Activated naive CD4-positive, alpha-beta T cell treated with anti-CD3 and anti-CD28 coated beads, Interleukin-2, amount 50 U/mL, for 24 hours (primary cell): ENCODE data around the gene DERL2.

ENCODE experiments used
- H3K27ac Mint-ChIP-seq: one replicate; pipeline ENCODE4 v1.8.0; 2021; ENCODE audit warnings: mild to moderate bottlenecking, mixed read lengths
- H3K27me3 Mint-ChIP-seq: one replicate; pipeline ENCODE4 v1.8.0; 2021; ENCODE audit warnings: mixed read lengths
- H3K36me3 Mint-ChIP-seq: one replicate; pipeline ENCODE4 v1.8.0; 2021; ENCODE audit warnings: mixed read lengths
- H3K4me1 Mint-ChIP-seq: one replicate; pipeline ENCODE4 v1.8.0; 2021; ENCODE audit warnings: mixed read lengths
- H3K4me3 Mint-ChIP-seq: one replicate; pipeline ENCODE4 v1.8.0; 2021; ENCODE audit warnings: mild to moderate bottlenecking, mixed read lengths
- H3K9me3 Mint-ChIP-seq: one replicate; pipeline ENCODE4 v1.8.0; 2021; ENCODE audit warnings: mixed read lengths

Gene DERL2

GRCh38 chr17:5485270-5486205 lies at the start of gene DERL2:
Gene DERL2 (minus strand): TSS chr17:5486178. CDS start chr17:5486161, 17 bp downstream.
- H3K4me1 Mint-ChIP-seq, result peaks cover 64% of the 10 kb centered on the region
- H3K9me3 Mint-ChIP-seq, result no peaks in the 10 kb centered on the region
- H3K4me3 Mint-ChIP-seq, result peak within 1 kb of the TSS; percentile 95
- peak within 1 kb of the TSS; percentile 97 for H3K27ac Mint-ChIP-seq
- H3K27me3 Mint-ChIP-seq, result no peaks in the 10 kb centered on the region
- peaks cover 17% of the 10 kb centered on the region for H3K36me3 Mint-ChIP-seq

GRCh38 chr17:5535436-5535835 lies 49.5 kb upstream of the DERL2 start:
- Mint-ChIP-seq H3K36me3 (peaks cover 9% of the 10 kb centered on the region), H3K27me3 (no peaks in the 10 kb centered on the region), H3K4me1 (no peaks in the 10 kb centered on the region), H3K4me3 (no peak overlapping the region), H3K27ac (peak overlapping the region; percentile 41), H3K9me3 (no peaks in the 10 kb centered on the region)

DNA sequence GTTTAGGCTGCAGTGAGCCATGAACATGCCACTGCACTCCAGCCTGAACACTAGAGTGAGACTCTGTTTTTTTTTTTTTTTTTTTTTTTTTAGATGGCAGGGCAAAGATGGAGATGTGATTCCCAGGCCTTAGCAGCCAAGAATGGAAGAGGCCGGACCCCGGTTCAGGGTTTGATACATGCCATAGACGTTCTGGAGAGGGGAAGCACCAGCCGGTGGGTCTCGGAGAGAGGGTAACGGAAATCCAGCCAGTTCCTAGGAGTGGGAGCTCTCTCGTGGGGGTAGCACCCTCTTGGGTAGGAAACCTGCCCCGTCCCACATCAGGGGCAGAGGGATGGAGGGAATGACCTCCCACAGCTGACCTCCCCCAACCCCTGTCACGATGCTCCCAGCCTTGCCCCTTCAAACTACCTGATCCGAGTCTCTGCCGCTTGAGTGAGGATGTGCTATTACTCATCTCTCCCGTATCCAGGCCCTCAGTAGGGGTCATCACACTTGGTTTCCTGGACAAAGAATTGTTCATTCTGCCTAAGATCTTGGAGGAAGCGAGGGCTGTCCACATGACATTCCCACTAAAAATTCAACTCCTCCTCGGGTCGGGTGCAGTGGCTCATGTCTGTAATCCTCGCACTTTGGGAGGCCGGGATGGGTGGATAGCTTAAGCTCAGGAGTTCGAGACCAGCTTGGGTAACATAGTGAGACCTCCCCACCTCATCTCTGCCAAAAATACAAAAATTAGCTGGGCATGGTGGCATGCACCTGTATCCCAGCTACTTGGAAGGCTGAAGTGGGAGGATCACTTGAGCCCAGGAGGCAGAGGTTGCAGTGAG lies 47.7 kb upstream of the DERL2 start:
- Mint-ChIP-seq H3K9me3 (no peaks in the 10 kb centered on the region), H3K27me3 (no peaks in the 10 kb centered on the region), H3K4me3 (no peak overlapping the region), H3K4me1 (no peaks in the 10 kb centered on the region), H3K36me3 (peaks cover 14% of the 10 kb centered on the region), H3K27ac (no peak overlapping the region)

- Mint-ChIP-seq H3K27ac (peak overlapping the region; percentile 52), H3K4me1 (no peaks in the 10 kb centered on the region), H3K4me3 (no peak overlapping the region), H3K27me3 (no peaks in the 10 kb centered on the region), H3K36me3 (peaks cover 16% of the 10 kb centered on the region), H3K9me3 (no peaks in the 10 kb centered on the region)
Observed at GRCh38 chr17:5532581-5532980, 46.6 kb upstream of the DERL2 start.

GRCh38 chr17:5531085-5531418 lies 45.1 kb upstream of the DERL2 start:
- peaks cover 14% of the 10 kb centered on the region for H3K36me3 Mint-ChIP-seq
- H3K27me3 Mint-ChIP-seq, result no peaks in the 10 kb centered on the region
- H3K27ac Mint-ChIP-seq, result no peak overlapping the region
- H3K9me3 Mint-ChIP-seq, result no peaks in the 10 kb centered on the region
- H3K4me1 Mint-ChIP-seq, result peaks cover 6% of the 10 kb centered on the region
- no peak overlapping the region for H3K4me3 Mint-ChIP-seq

GRCh38 chr17:5530265-5531084 lies 44.5 kb upstream of the DERL2 start:
- H3K27me3 Mint-ChIP-seq, result no peaks in the 10 kb centered on the region
- H3K36me3 Mint-ChIP-seq, result peaks cover 14% of the 10 kb centered on the region
- no peaks in the 10 kb centered on the region for H3K9me3 Mint-ChIP-seq
- H3K4me1 Mint-ChIP-seq, result peaks cover 6% of the 10 kb centered on the region
- H3K4me3 Mint-ChIP-seq, result no peak overlapping the region
- no peak overlapping the region for H3K27ac Mint-ChIP-seq

GRCh38 chr17:5527601-5528250 lies 41.7 kb upstream of the DERL2 start:
- Mint-ChIP-seq H3K4me3 (no peak overlapping the region), H3K27ac (peak overlapping the region; percentile 82), H3K4me1 (peaks cover 6% of the 10 kb centered on the region), H3K27me3 (no peaks in the 10 kb centered on the region), H3K9me3 (no peaks in the 10 kb centered on the region), H3K36me3 (peaks cover 12% of the 10 kb centered on the region)

- Mint-ChIP-seq H3K9me3 (no peaks in the 10 kb centered on the region), H3K36me3 (peaks cover 9% of the 10 kb centered on the region), H3K4me1 (peaks cover 6% of the 10 kb centered on the region), H3K27ac (peak overlapping the region; percentile 61), H3K4me3 (no peak overlapping the region), H3K27me3 (no peaks in the 10 kb centered on the region)
Observed at GRCh38 chr17:5526821-5527598, 41.0 kb upstream of the DERL2 start.

GRCh38 chr17:5523249-5523648 lies 37.3 kb upstream of the DERL2 start:
- no peak overlapping the region for H3K27ac Mint-ChIP-seq
- H3K36me3 Mint-ChIP-seq, result peaks cover 4% of the 10 kb centered on the region
- H3K4me1 Mint-ChIP-seq, result peaks cover 6% of the 10 kb centered on the region
- no peak overlapping the region for H3K4me3 Mint-ChIP-seq
- H3K27me3 Mint-ChIP-seq, result no peaks in the 10 kb centered on the region
- no peaks in the 10 kb centered on the region for H3K9me3 Mint-ChIP-seq

GRCh38 chr17:5522476-5522875 lies 36.5 kb upstream of the DERL2 start:
- H3K27me3 Mint-ChIP-seq, result no peaks in the 10 kb centered on the region
- no peak overlapping the region for H3K27ac Mint-ChIP-seq
- H3K9me3 Mint-ChIP-seq, result no peaks in the 10 kb centered on the region
- no peak overlapping the region for H3K4me3 Mint-ChIP-seq
- peaks cover 6% of the 10 kb centered on the region for H3K4me1 Mint-ChIP-seq
- H3K36me3 Mint-ChIP-seq, result peaks cover 9% of the 10 kb centered on the region

DNA sequence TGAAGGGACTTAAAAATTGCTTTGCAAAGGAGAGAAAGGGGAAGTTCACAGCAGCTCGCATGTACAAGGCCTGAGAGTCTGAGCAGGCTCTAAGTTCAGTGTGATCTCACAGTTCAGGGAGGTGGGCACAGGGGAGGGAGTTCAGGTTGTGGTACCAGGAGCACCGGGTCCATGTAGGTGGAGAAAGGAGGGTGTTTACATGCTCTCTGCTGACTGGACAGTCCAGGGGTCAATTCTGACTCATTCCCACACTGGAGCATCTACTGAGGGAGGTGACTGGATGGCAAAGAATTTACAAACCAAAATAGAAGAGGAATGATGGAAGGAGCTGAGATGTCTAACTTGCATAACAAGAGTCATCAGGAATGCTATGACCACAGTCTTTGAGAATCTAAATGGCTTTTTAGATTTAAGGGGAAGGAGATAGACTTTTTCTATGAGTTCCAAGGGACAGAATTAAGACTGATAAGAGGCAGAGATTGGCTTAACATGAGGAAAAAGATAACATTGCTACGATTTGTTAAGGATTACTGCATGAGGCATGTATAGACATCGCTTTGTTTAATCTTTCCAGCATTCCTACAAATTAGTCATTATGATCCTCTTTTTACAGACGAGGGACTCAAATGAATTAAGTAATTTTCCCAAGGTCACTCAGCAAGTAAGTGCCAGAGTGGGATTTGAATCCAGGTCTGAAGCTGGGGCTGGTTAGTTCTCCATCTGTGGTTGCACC lies 30.2 kb upstream of the DERL2 start:
- Mint-ChIP-seq H3K27ac (peak overlapping the region; percentile 55), H3K4me3 (no peak overlapping the region)

DNA sequence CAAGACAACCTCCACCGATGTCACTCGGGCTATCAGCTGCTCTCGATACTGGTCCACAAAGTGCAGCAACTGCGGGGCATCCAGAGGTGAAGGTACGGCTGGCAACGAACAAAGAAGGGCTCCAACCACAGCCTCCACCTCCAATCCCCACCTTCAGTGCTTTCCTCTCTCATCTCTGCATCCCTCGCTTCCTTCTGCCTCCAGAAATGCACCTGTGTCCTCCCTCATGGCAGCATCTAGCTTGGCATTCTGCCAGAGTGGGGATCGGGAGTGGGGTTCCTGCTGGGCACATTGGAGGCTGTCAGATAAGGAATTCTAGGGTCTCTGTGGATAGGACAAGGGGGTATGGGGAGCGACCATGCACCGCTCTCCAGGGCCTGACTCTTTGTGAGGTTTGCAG lies 29.0 kb upstream of the DERL2 start:
- Mint-ChIP-seq H3K27ac (no peak overlapping the region), H3K4me1 (peaks cover 33% of the 10 kb centered on the region), H3K9me3 (no peaks in the 10 kb centered on the region), H3K4me3 (no peak overlapping the region), H3K36me3 (peaks cover 34% of the 10 kb centered on the region), H3K27me3 (no peaks in the 10 kb centered on the region)

More for the DNA sequence above, 30.2 kb upstream of the DERL2 start:
- no peaks in the 10 kb centered on the region for H3K27me3 Mint-ChIP-seq
- peaks cover 34% of the 10 kb centered on the region for H3K36me3 Mint-ChIP-seq
- H3K4me1 Mint-ChIP-seq, result peaks cover 33% of the 10 kb centered on the region
- no peaks in the 10 kb centered on the region for H3K9me3 Mint-ChIP-seq

- H3K4me3 Mint-ChIP-seq, result no peak overlapping the region
- no peaks in the 10 kb centered on the region for H3K27me3 Mint-ChIP-seq
- H3K27ac Mint-ChIP-seq, result no peak overlapping the region
- peaks cover 34% of the 10 kb centered on the region for H3K36me3 Mint-ChIP-seq
- H3K4me1 Mint-ChIP-seq, result peaks cover 33% of the 10 kb centered on the region
- H3K9me3 Mint-ChIP-seq, result no peaks in the 10 kb centered on the region
Observed at GRCh38 chr17:5513628-5514027, 27.6 kb upstream of the DERL2 start.
